BLaER1 (cell line): ENCODE results near the gene PNPLA5.
A peak's percentile ranks its signal among the peaks of the same experiment; 100 is the strongest.

Source experiments
- H3K27ac ChIP-seq: shearing (Covaris generic); formaldehyde crosslinking; 2 replicates; pipeline ENCODE4 v1.8.1; 2022
- H3K27me3 ChIP-seq: shearing (Covaris generic); formaldehyde crosslinking; 2 replicates; pipeline ENCODE4 v1.8.1; 2022
- H3K36me3 ChIP-seq: shearing (Covaris generic); formaldehyde crosslinking; 2 replicates; pipeline ENCODE4 v1.8.1; 2022
- H3K4me1 ChIP-seq: shearing (Covaris generic); formaldehyde crosslinking; 2 replicates; pipeline ENCODE4 v1.8.1; 2022
- H3K4me2 ChIP-seq: shearing (Covaris generic); formaldehyde crosslinking; 2 replicates; pipeline ENCODE4 v1.8.1; 2022
- H3K4me3 ChIP-seq: shearing (Covaris generic); formaldehyde crosslinking; 2 replicates; pipeline ENCODE4 v1.8.1; 2022
- H3K9ac ChIP-seq: shearing (Covaris generic); formaldehyde crosslinking; 2 replicates; pipeline ENCODE4 v1.8.1; 2022
- H3K9me3 ChIP-seq: shearing (Covaris generic); formaldehyde crosslinking; 2 replicates; pipeline ENCODE4 v1.8.1; 2022
- H4K20me1 ChIP-seq: shearing (Covaris generic); formaldehyde crosslinking; 2 replicates; pipeline ENCODE4 v1.8.1; 2022
- Cebpa-rat ChIP-seq: shearing (Covaris generic); IDR thresholded peaks from 2 replicates; pipeline ENCODE4 v1.8.1; 2022

Gene PNPLA5

DNA sequence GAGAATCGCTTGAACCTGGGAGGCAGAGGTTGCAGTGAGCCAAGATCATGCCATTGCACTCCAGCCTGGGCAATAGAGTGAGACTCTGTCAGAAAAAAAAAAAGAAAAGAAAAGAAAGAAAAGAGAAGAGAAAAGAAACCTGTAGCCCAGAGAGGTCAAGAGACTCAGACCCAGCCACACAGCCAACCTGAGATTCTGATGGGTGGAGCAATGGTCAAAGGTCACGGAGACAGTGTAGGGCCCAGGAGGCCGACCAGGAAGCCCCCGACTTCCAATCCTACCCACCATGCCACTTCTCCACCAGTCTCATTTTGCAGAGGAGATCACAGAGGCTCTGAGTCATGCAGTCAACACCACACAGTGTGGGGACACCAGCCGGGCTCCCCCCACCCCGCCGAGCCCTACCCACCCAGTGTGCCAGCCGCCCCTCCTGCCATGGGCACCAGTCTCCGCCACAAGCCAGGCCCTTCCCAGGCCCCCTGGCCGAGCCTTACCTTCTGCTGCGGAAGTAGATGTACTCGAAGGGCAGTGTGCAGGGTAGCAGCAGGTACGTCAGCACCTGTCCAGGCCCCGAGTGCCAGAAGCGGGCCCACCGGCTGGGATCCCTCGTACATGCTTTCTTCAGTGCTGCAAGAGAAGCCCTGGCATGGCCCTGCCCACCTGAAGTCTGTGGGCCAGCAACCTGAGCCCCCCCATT lies 7.9 kb downstream of the PNPLA5 start:
- TF ChIP-seq Cebpa-rat = no peak
- no peak overlapping the region for H3K4me3 ChIP-seq
- H3K4me2 ChIP-seq = no peak overlapping the region
- no peaks in the 10 kb centered on the region for H3K36me3 ChIP-seq
- H3K9ac ChIP-seq = no peak overlapping the region
- peaks cover 5% of the 10 kb centered on the region; the same call in 1 of the 2 replicates for H3K4me1 ChIP-seq
- H3K27ac ChIP-seq = no peak overlapping the region
- H4K20me1 ChIP-seq = no peaks in the 10 kb centered on the region; the same call in 1 of the 2 replicates
- no peaks in the 10 kb centered on the region for H3K27me3 ChIP-seq
- no peaks in the 10 kb centered on the region for H3K9me3 ChIP-seq

DNA sequence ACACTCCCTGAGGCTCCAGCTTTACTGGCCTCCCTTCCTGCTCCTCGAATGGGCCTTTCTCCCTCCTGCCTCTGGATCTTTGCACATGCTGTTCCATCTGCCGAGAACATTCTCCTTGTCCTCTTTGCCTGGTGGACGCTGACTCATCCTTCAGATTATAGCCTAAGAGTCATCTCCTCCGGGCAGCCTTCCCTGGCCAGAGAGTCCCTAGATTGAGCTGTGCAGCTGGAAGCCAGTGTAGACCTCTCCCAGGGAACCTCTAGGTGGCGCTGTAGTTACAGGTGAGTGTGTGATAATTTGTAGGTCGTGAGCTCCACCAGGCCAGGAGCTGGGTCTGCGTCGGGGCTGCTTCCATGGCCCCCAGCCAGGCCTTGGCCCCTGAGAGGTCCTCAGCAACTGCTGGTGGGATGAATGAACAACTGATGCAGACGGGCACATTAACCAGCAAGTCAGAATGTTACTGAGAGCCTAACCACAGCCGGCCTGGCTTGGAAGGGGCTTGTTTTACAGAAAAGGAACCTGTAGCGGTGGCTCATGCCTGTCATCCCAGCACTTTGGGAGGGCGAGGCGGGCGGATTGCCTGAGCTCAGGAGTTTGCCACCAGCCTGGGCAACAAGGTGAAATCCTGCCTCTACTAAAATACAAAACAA lies 8.7 kb downstream of the PNPLA5 start:
- Histone ChIP-seq H3K4me2 (no peak overlapping the region), H3K4me3 (no peak overlapping the region), H3K9ac (no peak overlapping the region), H3K9me3 (no peaks in the 10 kb centered on the region), H3K27ac (no peak overlapping the region), H3K4me1 (peaks cover 5% of the 10 kb centered on the region; the same call in 1 of the 2 replicates), H3K36me3 (no peaks in the 10 kb centered on the region), H3K27me3 (no peaks in the 10 kb centered on the region), H4K20me1 (no peaks in the 10 kb centered on the region; the same call in 1 of the 2 replicates)
- TF ChIP-seq Cebpa-rat = no peak

DNA sequence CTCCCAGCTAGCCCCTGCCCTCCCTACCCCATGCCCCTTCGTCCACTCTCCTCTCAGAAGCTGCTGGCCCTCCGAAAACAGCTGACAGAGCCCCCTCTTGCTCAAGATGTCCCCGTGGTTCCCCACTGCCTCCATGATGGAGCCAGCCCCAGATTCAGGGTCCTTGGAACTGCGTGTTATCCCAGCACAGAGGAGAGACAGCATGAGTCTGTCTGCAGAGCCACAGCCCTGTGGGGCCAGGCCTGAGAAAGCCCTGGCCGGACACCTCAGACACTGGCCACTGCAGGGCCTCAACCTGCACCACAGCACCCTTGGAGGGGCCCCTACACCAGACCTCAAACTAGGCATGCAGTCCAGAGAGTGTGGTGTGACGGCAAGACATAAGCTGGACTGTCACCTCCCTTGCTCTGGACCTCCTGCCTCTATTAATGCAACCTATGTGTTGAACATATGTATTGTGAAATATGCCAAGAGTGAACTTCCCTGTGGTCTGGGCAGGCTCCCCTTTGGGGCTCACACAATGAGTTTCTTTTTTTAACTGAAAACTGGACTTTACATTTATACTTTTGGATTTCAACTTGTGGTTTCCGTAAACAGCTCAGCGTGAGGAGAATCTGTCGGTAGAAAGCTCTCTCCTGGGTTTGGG lies 9.6 kb downstream of the PNPLA5 start:
- H3K4me2 ChIP-seq = no peak overlapping the region
- no peaks in the 10 kb centered on the region; the same call in 1 of the 2 replicates for H4K20me1 ChIP-seq
- TF ChIP-seq Cebpa-rat = peak; percentile 55; the same call in 1 of the 2 replicates
- H3K9ac ChIP-seq = no peak overlapping the region
- no peak overlapping the region for H3K4me3 ChIP-seq
- no peaks in the 10 kb centered on the region for H3K27me3 ChIP-seq
- no peaks in the 10 kb centered on the region for H3K9me3 ChIP-seq
- H3K36me3 ChIP-seq = no peaks in the 10 kb centered on the region
- H3K27ac ChIP-seq = no peak overlapping the region
- peaks cover 5% of the 10 kb centered on the region; the same call in 1 of the 2 replicates for H3K4me1 ChIP-seq

DNA sequence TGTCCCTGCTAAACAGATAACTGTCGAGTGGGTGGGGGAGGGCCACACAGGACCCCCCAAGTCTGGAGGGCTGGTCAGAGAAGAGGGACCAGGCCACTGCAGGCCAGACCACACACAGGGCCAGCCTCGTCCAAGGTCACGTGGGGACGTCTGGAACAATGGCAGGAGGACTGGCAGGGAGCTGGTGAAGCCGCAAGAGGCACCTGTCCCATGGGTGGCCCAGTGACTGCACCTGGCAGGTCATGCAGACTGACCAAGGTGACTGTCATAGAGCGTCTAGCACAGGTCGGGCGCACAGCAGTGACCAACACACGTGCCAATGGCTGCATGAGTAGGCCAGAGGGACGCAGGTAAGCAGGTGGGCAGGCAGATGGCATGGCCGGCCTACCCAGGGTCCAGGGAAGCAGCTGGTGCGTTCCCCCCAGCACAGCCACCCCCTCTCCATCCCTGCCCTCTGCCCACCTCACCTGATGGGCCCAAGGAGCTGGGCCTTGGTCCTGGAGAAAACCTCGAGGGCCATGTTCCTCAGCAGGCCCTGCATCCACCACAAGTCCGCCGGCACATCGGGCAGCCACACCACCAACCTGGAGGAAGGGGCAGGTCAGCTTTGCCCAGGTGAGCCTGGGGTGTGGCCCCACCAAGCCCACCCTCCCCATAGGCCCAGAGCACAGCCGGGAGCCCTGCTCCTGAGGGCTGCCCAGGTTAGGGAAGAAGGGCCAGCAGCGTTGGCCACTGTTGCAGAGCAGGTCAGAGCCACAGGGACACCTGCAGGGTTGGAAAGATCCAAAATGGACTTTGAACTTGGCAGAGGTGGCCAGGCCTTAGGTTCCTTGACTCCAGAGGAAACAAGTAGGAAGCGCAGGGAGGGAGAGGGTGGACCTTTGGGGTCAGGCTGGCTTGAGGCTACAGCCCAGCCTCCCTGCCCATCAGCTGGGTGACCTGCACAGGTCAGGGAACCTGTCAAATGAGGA lies 10.4 kb downstream of the PNPLA5 start:
- H3K27ac ChIP-seq = no peak overlapping the region
- no peaks in the 10 kb centered on the region for H3K27me3 ChIP-seq
- H3K4me1 ChIP-seq = peaks cover 5% of the 10 kb centered on the region; the same call in 1 of the 2 replicates
- H3K9ac ChIP-seq = no peak overlapping the region
- no peaks in the 10 kb centered on the region for H3K36me3 ChIP-seq
- no peaks in the 10 kb centered on the region for H3K9me3 ChIP-seq
- no peak for TF ChIP-seq Cebpa-rat
- no peak overlapping the region for H3K4me3 ChIP-seq
- H3K4me2 ChIP-seq = no peak overlapping the region
- H4K20me1 ChIP-seq = no peaks in the 10 kb centered on the region

DNA sequence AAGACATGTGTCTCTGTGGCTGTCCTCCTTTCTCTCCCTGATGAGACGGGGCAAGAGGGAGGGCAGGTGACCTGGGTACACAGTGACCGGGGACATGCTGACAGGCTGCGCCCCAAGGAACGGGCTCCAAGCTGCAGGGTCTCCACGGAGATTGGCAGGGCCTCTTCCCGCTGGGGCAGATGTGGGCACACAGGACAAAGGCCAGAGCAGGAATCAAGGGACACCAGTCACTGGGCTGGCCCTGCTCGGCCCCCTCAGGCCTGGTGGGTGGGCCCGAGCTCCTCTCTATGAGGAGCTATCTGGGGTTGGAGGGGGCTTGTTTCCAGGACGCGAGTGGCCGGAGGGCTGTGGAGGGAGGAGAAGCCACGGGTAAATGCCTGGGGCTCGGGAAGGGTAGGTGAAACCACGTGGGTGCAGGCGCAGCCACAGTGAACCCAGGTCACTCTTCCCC lies 11.2 kb downstream of the PNPLA5 start:
- H3K4me3 ChIP-seq = no peak overlapping the region

DNA sequence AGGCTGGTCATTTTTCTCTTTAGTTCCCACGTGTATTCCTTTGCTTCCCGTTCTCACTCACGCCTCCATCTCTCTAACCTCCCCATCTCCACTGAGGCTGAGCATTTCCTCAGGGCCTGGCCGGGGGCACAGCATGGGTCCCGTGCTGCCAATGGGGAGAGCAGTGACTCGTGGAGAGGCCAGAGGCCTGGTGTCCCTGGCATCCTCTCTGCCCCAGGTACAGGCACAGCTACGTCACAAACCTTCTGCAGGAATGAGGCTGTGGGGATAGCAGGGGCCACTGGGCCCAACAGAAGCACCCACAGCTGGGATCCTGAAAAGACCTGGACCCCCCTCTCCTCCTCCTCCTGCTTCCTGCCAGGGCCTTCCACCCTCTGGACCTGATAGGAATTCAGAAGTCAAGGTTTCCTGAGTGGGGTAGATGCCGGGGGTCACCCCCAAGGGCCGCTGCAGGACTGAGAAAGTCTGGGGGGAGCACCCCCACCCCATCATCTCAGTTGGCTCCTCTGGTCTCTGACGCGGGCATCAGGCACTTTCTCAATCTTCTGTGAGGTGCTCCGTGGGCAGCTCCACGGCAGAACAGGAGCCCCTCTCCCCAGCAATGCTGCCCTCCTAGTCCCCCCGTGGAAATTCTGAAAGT lies 11.8 kb downstream of the PNPLA5 start:
- Histone ChIP-seq H3K9ac (no peak overlapping the region), H3K36me3 (no peaks in the 10 kb centered on the region), H3K27me3 (no peaks in the 10 kb centered on the region), H3K4me1 (peaks cover 5% of the 10 kb centered on the region; the same call in 1 of the 2 replicates), H3K4me3 (no peak overlapping the region), H4K20me1 (no peaks in the 10 kb centered on the region), H3K9me3 (no peaks in the 10 kb centered on the region), H3K27ac (no peak overlapping the region), H3K4me2 (no peak overlapping the region)
- TF ChIP-seq Cebpa-rat = no peak

More for the DNA sequence above, 11.2 kb downstream of the PNPLA5 start:
- H3K4me1 ChIP-seq = peaks cover 5% of the 10 kb centered on the region; the same call in 1 of the 2 replicates
- no peaks in the 10 kb centered on the region for H4K20me1 ChIP-seq
- no peak overlapping the region for H3K27ac ChIP-seq
- no peak for TF ChIP-seq Cebpa-rat
- no peak overlapping the region for H3K4me2 ChIP-seq
- H3K27me3 ChIP-seq = no peaks in the 10 kb centered on the region
- no peaks in the 10 kb centered on the region for H3K36me3 ChIP-seq
- H3K9ac ChIP-seq = no peak overlapping the region
- no peaks in the 10 kb centered on the region for H3K9me3 ChIP-seq

DNA sequence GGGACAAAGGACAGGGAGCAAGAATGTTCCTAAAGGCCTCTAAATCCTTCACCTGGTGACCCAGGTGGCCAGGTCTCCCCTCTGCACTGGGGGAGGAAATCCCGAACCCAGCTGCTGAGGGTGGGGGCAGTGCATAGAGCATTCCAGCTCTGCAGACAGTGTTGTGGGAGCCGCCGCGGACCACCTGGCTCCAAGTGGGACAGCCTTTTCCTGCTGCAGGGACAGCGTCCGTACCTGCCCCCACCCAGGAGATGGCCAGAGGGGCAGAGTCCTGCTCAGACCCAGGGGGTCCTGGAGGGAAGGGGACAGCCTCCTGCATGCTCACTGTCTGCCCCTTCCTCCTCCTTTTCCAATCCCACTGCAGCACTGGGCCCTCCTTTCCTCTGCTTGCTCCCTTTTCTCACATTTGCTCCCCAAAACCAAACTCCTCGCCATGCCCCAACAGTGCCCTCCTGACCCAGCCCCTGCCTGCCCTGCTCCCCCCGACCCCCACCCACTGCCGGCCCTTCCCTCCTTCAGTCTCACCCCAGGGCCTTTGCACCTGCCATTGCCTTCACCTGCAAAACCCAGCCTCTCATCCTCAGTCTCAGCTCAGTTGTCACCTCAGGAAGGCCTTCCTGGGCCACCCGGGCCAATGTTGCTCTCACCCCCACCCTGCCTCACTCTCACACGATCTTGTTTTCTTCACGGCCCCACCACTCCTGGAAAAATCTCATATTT lies 12.8 kb downstream of the PNPLA5 start:
- Histone ChIP-seq H3K4me1 (no peaks in the 10 kb centered on the region), H3K4me2 (no peak overlapping the region), H3K9me3 (no peaks in the 10 kb centered on the region), H4K20me1 (no peaks in the 10 kb centered on the region), H3K36me3 (no peaks in the 10 kb centered on the region), H3K27me3 (no peaks in the 10 kb centered on the region), H3K27ac (no peak overlapping the region), H3K9ac (no peak overlapping the region), H3K4me3 (no peak overlapping the region)
- no peak for TF ChIP-seq Cebpa-rat

DNA sequence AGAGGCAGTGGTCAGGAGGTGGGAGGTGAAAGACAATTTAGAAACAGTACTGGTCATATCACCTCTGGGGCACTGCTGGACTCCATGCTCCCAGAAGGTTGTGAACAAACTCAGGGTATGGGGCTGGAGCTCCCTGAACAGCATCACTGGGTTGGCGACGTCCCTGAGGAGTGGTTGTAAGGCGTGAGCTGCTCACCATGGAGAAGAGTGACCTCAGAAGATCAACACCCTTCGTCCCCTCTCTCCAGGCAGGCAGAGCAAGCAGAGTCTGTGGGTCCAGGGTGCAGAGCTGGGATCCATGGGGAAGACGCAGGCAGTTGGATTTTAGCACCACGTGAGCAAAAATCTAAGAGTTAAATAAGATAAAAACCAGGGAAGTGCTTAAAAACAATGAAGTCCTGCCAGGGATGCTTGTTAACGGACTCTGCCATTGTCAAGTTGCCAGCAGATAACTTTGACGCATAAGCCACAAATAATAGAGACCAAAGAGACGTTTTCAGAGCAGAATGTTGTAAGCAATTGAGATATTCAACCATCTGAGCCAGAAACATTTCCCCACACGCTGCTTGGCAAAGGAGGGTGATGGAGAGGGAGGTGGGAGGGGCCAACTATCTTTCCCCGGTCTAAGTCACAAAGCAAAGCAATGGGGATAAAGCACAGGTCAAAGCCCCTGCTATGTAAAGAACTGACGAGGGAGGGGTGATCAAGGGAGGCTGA lies 13.6 kb downstream of the PNPLA5 start:
- no peaks in the 10 kb centered on the region for H3K36me3 ChIP-seq
- no peak for TF ChIP-seq Cebpa-rat
- H3K9me3 ChIP-seq = no peaks in the 10 kb centered on the region
- H3K27me3 ChIP-seq = no peaks in the 10 kb centered on the region
- H3K4me2 ChIP-seq = no peak overlapping the region
- no peak overlapping the region for H3K9ac ChIP-seq
- no peak overlapping the region for H3K4me3 ChIP-seq
- H3K27ac ChIP-seq = no peak overlapping the region
- H3K4me1 ChIP-seq = no peaks in the 10 kb centered on the region
- no peaks in the 10 kb centered on the region for H4K20me1 ChIP-seq
